Lung (tissue), 12 donors: ENCODE results near the gene MRTFB. TPM values are rescaled to one million over a fixed set of nuclear protein-coding genes. Genes with fewer than 3 reads are reported as not detected.
A peak's percentile ranks its signal among the peaks of the same experiment; 100 is the strongest.

Source experiments
- ATAC-seq: fragments of 200-7000 bp; cut with Tn5 transposase; one replicate; pipeline ENCODE4 v1.9.1; 2020; ENCODE audit warnings: moderate number of reproducible peaks; ENCODE audit not compliant: insufficient read depth, low FRiP score
- DNase-seq, 3 donors: peaks; one replicate each; pipeline ENCODE4 v3.0.0-alpha.2; 2013 to 2017
- H3K27ac ChIP-seq, 2 donors: one replicate each; pipeline ENCODE4 v1.5.1; 2013; ENCODE audit warnings: mild to moderate bottlenecking in 2 of 2, moderate library complexity in 2 of 2, control low read depth in 1 of 2, inconsistent platforms in 1 of 2, low read depth in 1 of 2, low read length in 1 of 2
- H3K27me3 ChIP-seq, 3 donors: one replicate each; pipeline ENCODE4 v1.5.1; 2013; ENCODE audit warnings: low read length in 2 of 3; ENCODE audit not compliant: control insufficient read depth in 3 of 3, insufficient read depth in 3 of 3
- H3K36me3 ChIP-seq, 4 donors: one replicate each; pipeline ENCODE4 v1.5.1; 2013; ENCODE audit warnings: low read length in 4 of 4, mild to moderate bottlenecking in 1 of 4, moderate library complexity in 1 of 4; ENCODE audit not compliant: control insufficient read depth in 4 of 4, insufficient read depth in 4 of 4
- H3K4me1 ChIP-seq, 5 donors: one replicate each; pipeline ENCODE4 v1.5.1; 2013; ENCODE audit warnings: low read length in 5 of 5, mild to moderate bottlenecking in 2 of 5, moderate library complexity in 1 of 5; ENCODE audit not compliant: control insufficient read depth in 5 of 5, insufficient read depth in 5 of 5
- H3K4me3 ChIP-seq: one replicate; pipeline ENCODE4 v1.5.1; 2013; ENCODE audit warnings: mild to moderate bottlenecking, control low read depth, moderate library complexity
- H3K9ac ChIP-seq, 2 donors: one replicate each; pipeline ENCODE4 v1.5.1; 2013; ENCODE audit warnings: low read length in 2 of 2, control low read depth in 1 of 2; ENCODE audit not compliant: insufficient read depth in 1 of 2
- H3K9me3 ChIP-seq, 4 donors: one replicate each; pipeline ENCODE4 v1.5.1; 2013; ENCODE audit warnings: low read length in 3 of 4, mild to moderate bottlenecking in 1 of 4, moderate library complexity in 1 of 4; ENCODE audit not compliant: control insufficient read depth in 4 of 4, insufficient read depth in 3 of 4
- WGBS, 2 donors: extraction: QIAGEN DNeasy Blood & Tissue Kit; methylation state at CpG; one replicate each; pipeline ENCODE4 v1.1.7; 2013; 5-methylcytosine and 5-hydroxymethylcytosine counted together
- polyA plus RNA-seq, 2 donors: library from polyadenylated mRNA; stranded (reverse); fragments of 200-250 nt; gene quantifications; one replicate each; pipeline ENCODE4 v1.2.1, GENCODE V29; 2013
- total RNA-seq, 2 donors: library from RNA; depleted of rRNA in 1 of 2; stranded (reverse); fragments of >200 nt in 1 of 2; gene quantifications; one replicate each; pipeline ENCODE4 v1.2.1, GENCODE V29; 2014 to 2021
- TF ChIP-seq, protein P1 (sequence below): IDR thresholded peaks from 2 replicates; pipeline ENCODE4 v1.5.1; 2012; ENCODE audit warnings: mild to moderate bottlenecking; ENCODE audit errors: control extremely low read depth, extremely low read depth
- donor health status: control.
- donor health status: control.
- donor health status: Bipolar disorder and iron deficiency.
- donor health status: healthy.
- donor health status: DM: yes; HTN: yes; CAD: no.

Gene MRTFB
- total and polyA plus RNA-seq, 4 donors: 8.8 to 50.9 (median 27.8) TPM

DNA sequence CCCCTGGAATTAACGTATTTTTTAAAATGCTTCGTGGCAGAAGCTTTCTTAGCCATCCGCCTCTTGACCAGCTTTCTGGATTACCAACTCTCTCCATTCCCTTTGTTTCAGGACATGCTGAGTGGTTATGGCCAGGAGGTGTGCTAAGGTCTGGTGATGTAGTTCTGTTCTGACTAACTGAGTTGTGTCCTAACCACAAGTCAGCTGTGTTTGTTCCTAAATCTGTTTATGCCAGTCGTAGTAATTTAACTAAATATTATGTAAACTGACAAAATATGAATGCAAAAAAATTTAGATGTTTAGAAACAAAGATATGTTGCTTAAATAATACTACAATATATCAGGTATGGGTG is 61.6 kb downstream of the MRTFB start:
- ATAC-seq: no peak
- peaks cover 0 to 5% (median 2%) of the 10 kb centered on the region in 4 donors for H3K36me3 ChIP-seq

DNA sequence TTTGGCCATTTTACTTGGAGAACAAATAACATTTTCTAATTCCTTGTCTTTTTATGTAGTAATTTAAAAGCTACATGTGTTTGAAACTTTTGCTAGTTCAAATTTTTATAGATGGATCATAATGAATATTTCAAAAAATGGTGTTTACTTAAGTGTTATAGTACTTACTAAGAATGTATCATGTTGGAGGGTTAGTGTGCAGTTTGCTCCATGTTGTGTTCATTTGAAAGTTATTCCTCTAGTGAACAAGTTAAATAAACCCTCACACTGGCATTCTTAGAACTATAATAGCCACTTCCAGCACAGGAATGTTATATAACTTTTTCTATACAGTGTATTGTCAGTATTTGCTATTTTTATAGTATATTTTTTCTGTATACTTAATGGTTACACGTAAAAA is 62.8 kb downstream of the MRTFB start:
- no peak overlapping the region for H3K4me3 ChIP-seq
- no peaks in the 10 kb centered on the region for H3K9me3 ChIP-seq
- 43 to 73% methylated on average over 1 of the region's 1 CpG for WGBS, 2 donors
- peaks cover 0 to 10% (median 3%) of the 10 kb centered on the region in 5 donors for H3K4me1 ChIP-seq
- TF ChIP-seq, protein P1, sequence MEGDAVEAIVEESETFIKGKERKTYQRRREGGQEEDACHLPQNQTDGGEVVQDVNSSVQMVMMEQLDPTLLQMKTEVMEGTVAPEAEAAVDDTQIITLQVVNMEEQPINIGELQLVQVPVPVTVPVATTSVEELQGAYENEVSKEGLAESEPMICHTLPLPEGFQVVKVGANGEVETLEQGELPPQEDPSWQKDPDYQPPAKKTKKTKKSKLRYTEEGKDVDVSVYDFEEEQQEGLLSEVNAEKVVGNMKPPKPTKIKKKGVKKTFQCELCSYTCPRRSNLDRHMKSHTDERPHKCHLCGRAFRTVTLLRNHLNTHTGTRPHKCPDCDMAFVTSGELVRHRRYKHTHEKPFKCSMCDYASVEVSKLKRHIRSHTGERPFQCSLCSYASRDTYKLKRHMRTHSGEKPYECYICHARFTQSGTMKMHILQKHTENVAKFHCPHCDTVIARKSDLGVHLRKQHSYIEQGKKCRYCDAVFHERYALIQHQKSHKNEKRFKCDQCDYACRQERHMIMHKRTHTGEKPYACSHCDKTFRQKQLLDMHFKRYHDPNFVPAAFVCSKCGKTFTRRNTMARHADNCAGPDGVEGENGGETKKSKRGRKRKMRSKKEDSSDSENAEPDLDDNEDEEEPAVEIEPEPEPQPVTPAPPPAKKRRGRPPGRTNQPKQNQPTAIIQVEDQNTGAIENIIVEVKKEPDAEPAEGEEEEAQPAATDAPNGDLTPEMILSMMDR: no peak
- H3K27me3 ChIP-seq: no peaks in the 10 kb centered on the region
- H3K36me3 ChIP-seq: peaks cover 0 to 5% (median 1%) of the 10 kb centered on the region in 4 donors
- ATAC-seq (no peak), DNase-seq (peak in 1 of 3 donors; percentile 38)
- H3K9ac ChIP-seq: no peak overlapping the region
- H3K27ac ChIP-seq: no peak overlapping the region

More for the DNA sequence above, 61.6 kb downstream of the MRTFB start:
- Histone ChIP-seq H3K4me1 (peaks cover 0 to 10% (median 5%) of the 10 kb centered on the region in 5 donors), H3K9me3 (no peaks in the 10 kb centered on the region), H3K4me3 (no peak overlapping the region), H3K27me3 (no peaks in the 10 kb centered on the region), H3K9ac (no peak overlapping the region), H3K27ac (no peak overlapping the region)
- 68 to 76% methylated on average over 4 of the region's 4 CpGs for WGBS, 2 donors
- TF ChIP-seq, protein P1: no peak
- no peak for DNase-seq

DNA sequence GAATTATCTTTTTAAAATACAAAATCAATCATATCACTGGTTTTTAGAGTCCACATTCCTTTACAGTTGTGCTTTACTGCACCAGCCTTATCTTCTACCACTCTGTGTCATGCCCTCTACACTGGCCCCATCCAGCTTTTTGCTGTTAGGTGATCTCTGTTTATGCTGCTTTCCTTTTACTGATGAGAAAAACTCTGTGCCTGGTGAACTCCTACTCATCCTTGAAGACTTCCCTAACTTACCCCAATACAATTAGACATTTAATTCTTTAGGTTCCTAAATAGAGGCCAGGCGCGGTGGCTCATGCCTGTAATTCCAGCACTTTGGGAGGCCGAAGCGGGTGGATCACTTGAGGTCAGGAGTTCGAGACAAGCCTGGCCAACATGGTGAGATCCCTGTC is 64.6 kb downstream of the MRTFB start:
- no peak for ATAC-seq
- DNase-seq: no peak
- Histone ChIP-seq H3K9ac (no peak overlapping the region), H3K9me3 (peaks cover 0 to 2% (median 0%) of the 10 kb centered on the region in 4 donors), H3K27ac (no peak overlapping the region), H3K4me1 (peaks cover 0 to 10% (median 3%) of the 10 kb centered on the region in 5 donors), H3K27me3 (no peaks in the 10 kb centered on the region), H3K36me3 (peaks cover 2 to 7% (median 4%) of the 10 kb centered on the region in 4 donors), H3K4me3 (no peak overlapping the region)
- TF ChIP-seq, protein P1: no peak
- WGBS, 2 donors: 95 to 98% methylated on average over 5 of the region's 5 CpGs

DNA sequence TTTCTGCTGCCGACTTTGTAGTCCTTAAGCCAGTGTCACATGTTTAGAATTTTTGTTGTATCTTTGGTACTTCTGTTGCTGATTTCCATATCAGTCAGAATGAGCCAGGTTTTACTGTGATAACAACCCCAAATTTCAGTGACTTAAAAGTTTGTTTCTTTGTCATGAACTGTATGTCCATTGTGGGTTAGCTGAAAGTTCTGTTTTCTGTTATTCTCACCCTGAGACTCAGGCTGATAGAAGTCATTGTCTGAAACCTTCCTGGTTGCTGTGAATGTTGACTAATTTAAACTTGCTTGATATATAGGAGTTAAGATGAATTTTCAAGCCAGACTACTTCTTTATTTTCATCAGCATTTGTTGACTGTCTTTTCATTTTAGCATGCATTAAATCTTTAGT is 68.8 kb downstream of the MRTFB start:
- no peak overlapping the region for H3K9ac ChIP-seq
- TF ChIP-seq, protein P1: no peak
- 94 to 100% methylated on average over 1 of the region's 1 CpG for WGBS, 2 donors

More for the DNA sequence above, 68.8 kb downstream of the MRTFB start:
- ATAC-seq (no peak), DNase-seq (no peak)
- H3K4me3 ChIP-seq: no peak overlapping the region
- H3K27ac ChIP-seq: no peak overlapping the region
- H3K27me3 ChIP-seq: no peaks in the 10 kb centered on the region
- peaks cover 0 to 10% (median 6%) of the 10 kb centered on the region in 4 donors for H3K36me3 ChIP-seq
- H3K4me1 ChIP-seq: no peaks in the 10 kb centered on the region
- H3K9me3 ChIP-seq: peaks cover 0 to 2% (median 0%) of the 10 kb centered on the region in 4 donors
